Activated CD4-positive, alpha-beta T cell treated with anti-CD3 and anti-CD28 coated beads, Interleukin-2, amount 50 U/mL, for 1 hour (primary cell): ENCODE measurements around the gene AGPAT3.

Source experiments
- DNase-seq: peaks from one replicate; pipeline ENCODE4 v3.0.0-alpha.2; 2020

The AGPAT3 gene

GRCh38 chr21:43909741-43910400 lies 44.8 kb downstream of the AGPAT3 start:
- DNase-seq, result no peak

GRCh38 chr21:43910460-43910859 lies 45.4 kb downstream of the AGPAT3 start:
- DNase-seq, result no peak

GRCh38 chr21:43911015-43911934 lies 46.3 kb downstream of the AGPAT3 start:
- no peak for DNase-seq

- DNase-seq, result no peak
Observed at GRCh38 chr21:43911935-43912487, 47.0 kb downstream of the AGPAT3 start.

- DNase-seq, result no peak
Observed at GRCh38 chr21:43912500-43912899, 47.5 kb downstream of the AGPAT3 start.

- no peak for DNase-seq
Observed at GRCh38 chr21:43912910-43913309, 47.9 kb downstream of the AGPAT3 start.

- DNase-seq, result no peak
Observed at GRCh38 chr21:43913928-43914327, 48.9 kb downstream of the AGPAT3 start.

GRCh38 chr21:43916076-43916475 lies 51.1 kb downstream of the AGPAT3 start:
- DNase-seq, result no peak

- DNase-seq, result peak; percentile 64
Observed at GRCh38 chr21:43916691-43917514, 51.9 kb downstream of the AGPAT3 start.

GRCh38 chr21:43917515-43918384 lies 52.7 kb downstream of the AGPAT3 start:
- peak; percentile 22 for DNase-seq

GRCh38 chr21:43918385-43918947 lies 53.4 kb downstream of the AGPAT3 start:
- DNase-seq, result no peak

- DNase-seq, result no peak
Observed at GRCh38 chr21:43919283-43919682, 54.3 kb downstream of the AGPAT3 start.

GRCh38 chr21:43919871-43920801 lies 55.1 kb downstream of the AGPAT3 start:
- no peak for DNase-seq

- DNase-seq, result peak; percentile 44
Observed at GRCh38 chr21:43921571-43921978, 56.6 kb downstream of the AGPAT3 start.

- peak; percentile 47 for DNase-seq
Observed at GRCh38 chr21:43921979-43922945, 57.2 kb downstream of the AGPAT3 start.

- no peak for DNase-seq
Observed at GRCh38 chr21:43922949-43923348, 57.9 kb downstream of the AGPAT3 start.

GRCh38 chr21:43923391-43923790 lies 58.4 kb downstream of the AGPAT3 start:
- no peak for DNase-seq

GRCh38 chr21:43924421-43925095 lies 59.5 kb downstream of the AGPAT3 start:
- DNase-seq, result no peak

- DNase-seq, result no peak
Observed at GRCh38 chr21:43925096-43925481, 60.1 kb downstream of the AGPAT3 start.
